Measurements from ENCODE around the gene FANCE.
"Not testable (repeated sequence)": the region's sequence is repeated elsewhere in the genome, so short reads cannot be mapped to it uniquely, and the experiment has no call there.

Gene FANCE

GRCh38 chr6:35432702-35433101, 19.4 kb upstream of the FANCE start:
- DNase-seq: not testable (repeated sequence)

GRCh38 chr6:35435074-35435837, 16.9 kb upstream of the FANCE start:
- DNase-seq: no peak

GRCh38 chr6:35436071-35436857, 15.9 kb upstream of the FANCE start:
- no peak for DNase-seq

- DNase-seq: not testable (repeated sequence)
Measured at GRCh38 chr6:35438378-35439065, 13.6 kb upstream of the FANCE start.

GRCh38 chr6:35439308-35439707, 12.8 kb upstream of the FANCE start:
- DNase-seq: no peak

GRCh38 chr6:35441205-35441604, 10.9 kb upstream of the FANCE start:
- no peak for DNase-seq

- no peak for DNase-seq
Measured at GRCh38 chr6:35441642-35442041, 10.5 kb upstream of the FANCE start.

- no peak for DNase-seq
Measured at GRCh38 chr6:35442693-35443092, 9.4 kb upstream of the FANCE start.

GRCh38 chr6:35443341-35444030, 8.7 kb upstream of the FANCE start:
- no peak for DNase-seq

- DNase-seq: no peak
Measured at GRCh38 chr6:35445691-35446090, 6.4 kb upstream of the FANCE start.

GRCh38 chr6:35448191-35448590, 3.9 kb upstream of the FANCE start:
- no peak for DNase-seq

GRCh38 chr6:35449287-35449881, 2.8 kb upstream of the FANCE start:
- DNase-seq: peak; percentile 17

GRCh38 chr6:35451354-35452182, 570 bp upstream of the FANCE start:
- DNase-seq: no peak

- no peak for DNase-seq
Measured at GRCh38 chr6:35453236-35453635, 1.1 kb downstream of the FANCE start.

- no peak for DNase-seq
Measured at GRCh38 chr6:35454391-35455110, 2.4 kb downstream of the FANCE start.

GRCh38 chr6:35457907-35458306, 5.8 kb downstream of the FANCE start:
- DNase-seq: no peak

GRCh38 chr6:35461270-35461669, 9.1 kb downstream of the FANCE start:
- no peak for DNase-seq

GRCh38 chr6:35463292-35463691, 11.2 kb downstream of the FANCE start:
- DNase-seq: no peak

GRCh38 chr6:35465646-35466045, 13.5 kb downstream of the FANCE start:
- no peak for DNase-seq

- peak; percentile 94 for DNase-seq
Measured at GRCh38 chr6:35468181-35468979, 16.2 kb downstream of the FANCE start, which contains the start of gene RPL10A. Gene RPL10A, plus strand, starts transcription at chr6:35468401. Its CDS starts 34 bp downstream, at chr6:35468435.

Data from stimulated activated CD4-positive, alpha-beta T cell treated with anti-CD3 and anti-CD28 coated beads, Interleukin-4, amount 100 ng/mL, for 1 hour (primary cell).